Neural cell (in vitro differentiated cells): ENCODE measurements around the gene EPC1. TPM values are rescaled to one million over a fixed set of nuclear protein-coding genes. Genes with fewer than 3 reads are reported as not detected.

Source experiments
- H2AFZ ChIP-seq: fragments of 200-600, 300-800 bp; sonication (generic), shearing (Covaris generic); 2 replicates; pipeline ENCODE4 v1.6.0; 2014; ENCODE audit warnings: low read depth, mild to moderate bottlenecking, antibody characterized with exemption, low read length, moderate library complexity
- H3F3A ChIP-seq: fragments of 200-600 bp; shearing (Covaris generic); 2 replicates; pipeline ENCODE4 v1.6.1; 2016; ENCODE audit warnings: mild to moderate bottlenecking, moderate library complexity, mixed read lengths, antibody characterized with exemption, low read length; ENCODE audit not compliant: insufficient read depth, poor library complexity, severe bottlenecking
- H3K27ac ChIP-seq: fragments of 200-600, 300-800 bp; sonication (generic), shearing (Covaris generic); 2 replicates; pipeline ENCODE4 v1.5.1; 2014; ENCODE audit warnings: mild to moderate bottlenecking, low read length, moderate library complexity
- H3K27me3 ChIP-seq: fragments of 300-800, 200-600 bp; sonication (generic), shearing (Covaris generic); 2 replicates; pipeline ENCODE4 v1.6.0; 2014; ENCODE audit warnings: mild to moderate bottlenecking, low read depth, low read length, moderate library complexity; ENCODE audit not compliant: insufficient read depth
- H3K36me3 ChIP-seq: fragments of 300-800, 200-600 bp; sonication (generic), shearing (Covaris generic); 2 replicates; pipeline ENCODE4 v1.5.1; 2014; ENCODE audit warnings: mild to moderate bottlenecking, antibody characterized with exemption, low read length, moderate library complexity; ENCODE audit not compliant: insufficient read depth
- H3K4me2 ChIP-seq: fragments of 300-800, 200-600 bp; sonication (generic), shearing (Covaris generic); 2 replicates; pipeline ENCODE4 v1.6.0; 2014; ENCODE audit warnings: mild to moderate bottlenecking, low read length
- H3K4me3 ChIP-seq: fragments of 300-800, 200-600 bp; sonication (generic), shearing (Covaris generic); 2 replicates; pipeline ENCODE4 v1.5.1; 2014; ENCODE audit warnings: mild to moderate bottlenecking, low read length, moderate library complexity
- H3K79me2 ChIP-seq: fragments of 200-600 bp; shearing (Covaris generic); replicated peaks from 2 replicates; pipeline ENCODE4 v1.6.0; 2014; ENCODE audit warnings: mild to moderate bottlenecking, low read length, moderate library complexity; ENCODE audit not compliant: insufficient read depth
- H3K9ac ChIP-seq: fragments of 300-800, 200-600 bp; sonication (generic), shearing (Covaris generic); 2 replicates; pipeline ENCODE4 v1.6.1; 2016; ENCODE audit warnings: mild to moderate bottlenecking, low read length, mixed read lengths
- H3K9me2 ChIP-seq: fragments of 200-600 bp; shearing (Covaris generic); 2 replicates; pipeline ENCODE4 v1.6.1; 2016; ENCODE audit warnings: mild to moderate bottlenecking, low read length, mixed read lengths; ENCODE audit not compliant: insufficient read depth
- H3K9me3 ChIP-seq: fragments of 200-600, 300-800 bp; sonication (generic), shearing (Covaris generic); 2 replicates; pipeline ENCODE4 v1.6.1; 2016; ENCODE audit warnings: mild to moderate bottlenecking, mixed run types, low read length, moderate library complexity, mixed read lengths
- H4K20me1 ChIP-seq: fragments of 200-600 bp; shearing (Covaris generic); 2 replicates; pipeline ENCODE4 v1.6.1; 2016; ENCODE audit warnings: mild to moderate bottlenecking, mixed run types; ENCODE audit not compliant: insufficient read depth
- EP300 ChIP-seq: fragments of 450-650 bp; conservative IDR thresholded peaks from 2 replicates; pipeline ENCODE4 v1.6.1; 2014; ENCODE audit warnings: antibody characterized with exemption, mild to moderate bottlenecking, moderate library complexity; ENCODE audit not compliant: poor library complexity, severe bottlenecking
- EZH2 ChIP-seq: fragments of 200-600, 300-800 bp; shearing (Covaris generic), sonication (generic); IDR thresholded peaks from 2 replicates; pipeline ENCODE4 v1.6.1; 2014; ENCODE audit warnings: antibody characterized with exemption, low read length, borderline replicate concordance, mild to moderate bottlenecking; ENCODE audit not compliant: insufficient read depth, poor library complexity, severe bottlenecking
- MXI1 ChIP-seq: fragments of 450-650 bp; conservative IDR thresholded peaks from 2 replicates; pipeline ENCODE4 v1.6.1; 2014; ENCODE audit warnings: antibody characterized with exemption, mild to moderate bottlenecking; ENCODE audit not compliant: poor library complexity, severe bottlenecking
- POLR2AphosphoS5 ChIP-seq: IDR thresholded peaks from 2 replicates; pipeline ENCODE4 v1.6.1; 2012
- RAD21 ChIP-seq: fragments of 450-650 bp; conservative IDR thresholded peaks from 2 replicates; pipeline ENCODE4 v1.6.1; 2014; ENCODE audit warnings: antibody characterized with exemption, mild to moderate bottlenecking, moderate library complexity
- SMC3 ChIP-seq: fragments of 450-650 bp; conservative IDR thresholded peaks from 2 replicates; pipeline ENCODE4 v1.6.1; 2014; ENCODE audit warnings: antibody characterized with exemption, mild to moderate bottlenecking, moderate library complexity; ENCODE audit not compliant: poor library complexity
- TAF1 ChIP-seq: IDR thresholded peaks from 2 replicates; pipeline ENCODE4 v1.6.1; 2012; ENCODE audit warnings: low read depth
- polyA plus RNA-seq: library from polyadenylated mRNA; depleted of rRNA; stranded (reverse); fragments of >200 nt; gene quantifications from 2 replicates; pipeline ENCODE4 v1.2.3, GENCODE V29; 2014
- TF ChIP-seq, protein P1 (sequence below): fragments of 450-650 bp; IDR thresholded peaks from 2 replicates; pipeline ENCODE4 v1.5.1; 2014; ENCODE audit warnings: antibody characterized with exemption, mild to moderate bottlenecking, moderate library complexity; ENCODE audit not compliant: poor library complexity, severe bottlenecking
- TF ChIP-seq, protein P2 (sequence below): IDR thresholded peaks from 2 replicates; pipeline ENCODE4 v1.6.1; 2012; ENCODE audit warnings: borderline replicate concordance

EPC1 gene
- polyA plus RNA-seq, 1 donor from 2014 or later = 137 TPM

DNA sequence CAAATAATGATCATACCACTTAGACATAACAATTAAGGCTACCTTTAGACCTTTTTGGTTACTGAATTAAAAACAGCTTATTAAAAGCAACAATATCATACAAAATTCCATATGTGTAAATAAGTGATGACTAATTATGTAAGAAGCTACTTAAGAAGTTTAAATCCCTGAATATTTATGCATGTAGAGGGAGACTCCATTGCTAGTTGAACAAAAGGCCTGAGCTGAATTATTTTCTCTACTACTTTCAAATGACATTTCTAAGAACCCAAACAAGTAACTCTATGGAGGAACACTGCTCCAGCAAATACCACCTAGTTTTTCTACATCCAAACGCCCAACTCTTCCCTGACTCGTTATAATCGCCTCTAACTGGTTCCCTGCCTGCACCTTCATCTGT, 31.5 kb downstream of the EPC1 start:
- peaks cover 91% of the 10 kb centered on the region for H3K79me2 ChIP-seq
- H3K4me3 ChIP-seq = no peak overlapping the region
- no peak overlapping the region for H3K4me2 ChIP-seq
- no peaks in the 10 kb centered on the region for H3K27me3 ChIP-seq
- H3K9me3 ChIP-seq = no peaks in the 10 kb centered on the region
- H2AFZ ChIP-seq = no peak overlapping the region
- no peak overlapping the region for H3K27ac ChIP-seq
- H3K9ac ChIP-seq = no peak overlapping the region
- no peaks in the 10 kb centered on the region for H3F3A ChIP-seq
- H3K9me2 ChIP-seq = no peaks in the 10 kb centered on the region
- TF ChIP-seq EP300 = no peak
- no peak for TF ChIP-seq RAD21
- no peak for TF ChIP-seq POLR2AphosphoS5
- no peak for TF ChIP-seq TAF1
- no peak for TF ChIP-seq SMC3
- TF ChIP-seq, protein P1, sequence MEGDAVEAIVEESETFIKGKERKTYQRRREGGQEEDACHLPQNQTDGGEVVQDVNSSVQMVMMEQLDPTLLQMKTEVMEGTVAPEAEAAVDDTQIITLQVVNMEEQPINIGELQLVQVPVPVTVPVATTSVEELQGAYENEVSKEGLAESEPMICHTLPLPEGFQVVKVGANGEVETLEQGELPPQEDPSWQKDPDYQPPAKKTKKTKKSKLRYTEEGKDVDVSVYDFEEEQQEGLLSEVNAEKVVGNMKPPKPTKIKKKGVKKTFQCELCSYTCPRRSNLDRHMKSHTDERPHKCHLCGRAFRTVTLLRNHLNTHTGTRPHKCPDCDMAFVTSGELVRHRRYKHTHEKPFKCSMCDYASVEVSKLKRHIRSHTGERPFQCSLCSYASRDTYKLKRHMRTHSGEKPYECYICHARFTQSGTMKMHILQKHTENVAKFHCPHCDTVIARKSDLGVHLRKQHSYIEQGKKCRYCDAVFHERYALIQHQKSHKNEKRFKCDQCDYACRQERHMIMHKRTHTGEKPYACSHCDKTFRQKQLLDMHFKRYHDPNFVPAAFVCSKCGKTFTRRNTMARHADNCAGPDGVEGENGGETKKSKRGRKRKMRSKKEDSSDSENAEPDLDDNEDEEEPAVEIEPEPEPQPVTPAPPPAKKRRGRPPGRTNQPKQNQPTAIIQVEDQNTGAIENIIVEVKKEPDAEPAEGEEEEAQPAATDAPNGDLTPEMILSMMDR = no peak
- TF ChIP-seq EZH2 = no peak
- TF ChIP-seq MXI1 = no peak
- peaks cover 56% of the 10 kb centered on the region for H4K20me1 ChIP-seq
- no peaks in the 10 kb centered on the region for H3K36me3 ChIP-seq

DNA sequence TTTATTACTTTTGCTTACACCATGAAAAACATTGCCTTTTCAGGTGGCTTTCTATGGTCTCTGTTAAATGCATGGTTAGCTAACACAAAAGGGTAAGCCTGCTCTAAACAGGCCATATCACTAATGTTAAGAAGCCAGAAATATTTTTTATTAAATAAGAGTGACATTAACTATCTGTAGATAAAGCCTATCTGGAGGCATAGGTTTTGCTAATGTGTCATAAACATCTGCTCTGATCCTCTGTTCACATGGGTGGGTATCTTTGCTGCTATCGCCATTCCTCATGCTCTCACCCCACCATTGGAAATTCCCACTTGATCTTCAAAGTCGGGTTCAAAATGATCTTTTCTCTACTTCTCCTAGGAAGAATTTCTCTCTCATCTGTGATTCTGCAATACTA, 32.4 kb downstream of the EPC1 start:
- no peak overlapping the region for H3K9ac ChIP-seq
- no peaks in the 10 kb centered on the region for H3K36me3 ChIP-seq
- H3K27me3 ChIP-seq = no peaks in the 10 kb centered on the region
- no peak overlapping the region for H3K4me3 ChIP-seq
- H3K9me2 ChIP-seq = no peaks in the 10 kb centered on the region
- H3K27ac ChIP-seq = no peak overlapping the region
- H4K20me1 ChIP-seq = peaks cover 56% of the 10 kb centered on the region
- H3F3A ChIP-seq = no peaks in the 10 kb centered on the region
- H2AFZ ChIP-seq = no peak overlapping the region
- H3K9me3 ChIP-seq = no peaks in the 10 kb centered on the region
- peaks cover 91% of the 10 kb centered on the region for H3K79me2 ChIP-seq
- no peak overlapping the region for H3K4me2 ChIP-seq
- TF ChIP-seq RAD21 = no peak
- TF ChIP-seq EP300 = no peak
- no peak for TF ChIP-seq POLR2AphosphoS5
- TF ChIP-seq, protein P1 = no peak
- TF ChIP-seq, protein P2, sequence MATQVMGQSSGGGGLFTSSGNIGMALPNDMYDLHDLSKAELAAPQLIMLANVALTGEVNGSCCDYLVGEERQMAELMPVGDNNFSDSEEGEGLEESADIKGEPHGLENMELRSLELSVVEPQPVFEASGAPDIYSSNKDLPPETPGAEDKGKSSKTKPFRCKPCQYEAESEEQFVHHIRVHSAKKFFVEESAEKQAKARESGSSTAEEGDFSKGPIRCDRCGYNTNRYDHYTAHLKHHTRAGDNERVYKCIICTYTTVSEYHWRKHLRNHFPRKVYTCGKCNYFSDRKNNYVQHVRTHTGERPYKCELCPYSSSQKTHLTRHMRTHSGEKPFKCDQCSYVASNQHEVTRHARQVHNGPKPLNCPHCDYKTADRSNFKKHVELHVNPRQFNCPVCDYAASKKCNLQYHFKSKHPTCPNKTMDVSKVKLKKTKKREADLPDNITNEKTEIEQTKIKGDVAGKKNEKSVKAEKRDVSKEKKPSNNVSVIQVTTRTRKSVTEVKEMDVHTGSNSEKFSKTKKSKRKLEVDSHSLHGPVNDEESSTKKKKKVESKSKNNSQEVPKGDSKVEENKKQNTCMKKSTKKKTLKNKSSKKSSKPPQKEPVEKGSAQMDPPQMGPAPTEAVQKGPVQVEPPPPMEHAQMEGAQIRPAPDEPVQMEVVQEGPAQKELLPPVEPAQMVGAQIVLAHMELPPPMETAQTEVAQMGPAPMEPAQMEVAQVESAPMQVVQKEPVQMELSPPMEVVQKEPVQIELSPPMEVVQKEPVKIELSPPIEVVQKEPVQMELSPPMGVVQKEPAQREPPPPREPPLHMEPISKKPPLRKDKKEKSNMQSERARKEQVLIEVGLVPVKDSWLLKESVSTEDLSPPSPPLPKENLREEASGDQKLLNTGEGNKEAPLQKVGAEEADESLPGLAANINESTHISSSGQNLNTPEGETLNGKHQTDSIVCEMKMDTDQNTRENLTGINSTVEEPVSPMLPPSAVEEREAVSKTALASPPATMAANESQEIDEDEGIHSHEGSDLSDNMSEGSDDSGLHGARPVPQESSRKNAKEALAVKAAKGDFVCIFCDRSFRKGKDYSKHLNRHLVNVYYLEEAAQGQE = no peak
- no peak for TF ChIP-seq SMC3
- TF ChIP-seq MXI1 = no peak
- TF ChIP-seq TAF1 = no peak
- TF ChIP-seq EZH2 = no peak
